ENCODE results near the gene OSTM1.

DNA sequence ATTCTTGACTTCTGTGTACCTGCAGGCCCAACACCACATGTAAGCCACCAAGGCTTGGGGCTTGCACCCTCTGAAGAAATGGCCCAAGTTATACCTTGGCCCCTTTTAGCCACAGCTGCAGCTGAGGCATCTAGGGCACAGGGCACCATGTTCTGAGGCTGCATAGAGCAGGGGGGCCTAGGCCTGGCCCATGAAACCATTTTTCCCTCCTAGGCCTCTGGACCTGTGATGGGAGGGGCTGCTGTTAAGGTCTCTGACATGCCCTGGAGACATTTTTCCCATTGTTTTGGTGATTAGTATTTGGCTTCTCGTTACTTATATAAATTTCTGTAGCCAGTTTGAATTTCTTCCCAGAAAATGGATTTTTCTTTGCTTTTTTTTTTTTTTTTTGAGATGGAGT lies 66.2 kb downstream of the OSTM1 start:
- TF ChIP-seq, protein P1, sequence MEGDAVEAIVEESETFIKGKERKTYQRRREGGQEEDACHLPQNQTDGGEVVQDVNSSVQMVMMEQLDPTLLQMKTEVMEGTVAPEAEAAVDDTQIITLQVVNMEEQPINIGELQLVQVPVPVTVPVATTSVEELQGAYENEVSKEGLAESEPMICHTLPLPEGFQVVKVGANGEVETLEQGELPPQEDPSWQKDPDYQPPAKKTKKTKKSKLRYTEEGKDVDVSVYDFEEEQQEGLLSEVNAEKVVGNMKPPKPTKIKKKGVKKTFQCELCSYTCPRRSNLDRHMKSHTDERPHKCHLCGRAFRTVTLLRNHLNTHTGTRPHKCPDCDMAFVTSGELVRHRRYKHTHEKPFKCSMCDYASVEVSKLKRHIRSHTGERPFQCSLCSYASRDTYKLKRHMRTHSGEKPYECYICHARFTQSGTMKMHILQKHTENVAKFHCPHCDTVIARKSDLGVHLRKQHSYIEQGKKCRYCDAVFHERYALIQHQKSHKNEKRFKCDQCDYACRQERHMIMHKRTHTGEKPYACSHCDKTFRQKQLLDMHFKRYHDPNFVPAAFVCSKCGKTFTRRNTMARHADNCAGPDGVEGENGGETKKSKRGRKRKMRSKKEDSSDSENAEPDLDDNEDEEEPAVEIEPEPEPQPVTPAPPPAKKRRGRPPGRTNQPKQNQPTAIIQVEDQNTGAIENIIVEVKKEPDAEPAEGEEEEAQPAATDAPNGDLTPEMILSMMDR (IDR thresholded peaks at IDR 0.05): no peak
- no peak for TF ChIP-seq POLR2A (IDR thresholded peaks at IDR 0.05; ENCODE audit: low read depth)
